ENCODE results near the gene CDNF.

CDNF gene

GRCh38 chr10:14774797-14775196, 63.0 kb downstream of the CDNF start, which contains the start of gene FAM107B:
FAM107B (minus strand) TSS chr10:14774897; CDS start chr10:14774663, 234 bp downstream.
- TF ChIP-seq FOXP2 (optimal IDR thresholded peaks at IDR 0.05; ENCODE audit: borderline replicate concordance, extremely low read depth, extremely low read length, insufficient read depth) (no peak), POLR2AphosphoS5 (IDR thresholded peaks at IDR 0.05; ENCODE audit: low read depth, low read length) (no peak), SIN3A (IDR thresholded peaks at IDR 0.05; ENCODE audit: borderline replicate concordance, insufficient read depth, low read length) (no peak), TAF1 (IDR thresholded peaks at IDR 0.05; ENCODE audit: borderline replicate concordance, insufficient read depth, low read length) (no peak), REST (IDR thresholded peaks at IDR 0.05; ENCODE audit: insufficient read depth in 1 of 2, low read depth in 2 of 2, low read length in 2 of 2) (no peak)

GRCh38 chr10:14774214-14774580, 63.6 kb downstream of the CDNF start:
- TF ChIP-seq SIN3A (IDR thresholded peaks at IDR 0.05; ENCODE audit: borderline replicate concordance, insufficient read depth, low read length) (no peak), FOXP2 (optimal IDR thresholded peaks at IDR 0.05; ENCODE audit: borderline replicate concordance, extremely low read depth, extremely low read length, insufficient read depth) (no peak), REST (IDR thresholded peaks at IDR 0.05; ENCODE audit: insufficient read depth in 1 of 2, low read depth in 2 of 2, low read length in 2 of 2) (no peak), TAF1 (IDR thresholded peaks at IDR 0.05; ENCODE audit: borderline replicate concordance, insufficient read depth, low read length) (no peak), POLR2AphosphoS5 (IDR thresholded peaks at IDR 0.05; ENCODE audit: low read depth, low read length) (no peak)

GRCh38 chr10:14773551-14774213, 64.2 kb downstream of the CDNF start:
- no peak for TF ChIP-seq FOXP2 (optimal IDR thresholded peaks at IDR 0.05; ENCODE audit: borderline replicate concordance, extremely low read depth, extremely low read length, insufficient read depth)
- TF ChIP-seq SIN3A (IDR thresholded peaks at IDR 0.05; ENCODE audit: borderline replicate concordance, insufficient read depth, low read length), result no peak
- no peak for TF ChIP-seq REST (IDR thresholded peaks at IDR 0.05; ENCODE audit: insufficient read depth in 1 of 2, low read depth in 2 of 2, low read length in 2 of 2)
- TF ChIP-seq POLR2AphosphoS5 (IDR thresholded peaks at IDR 0.05; ENCODE audit: low read depth, low read length), result no peak
- no peak for TF ChIP-seq TAF1 (IDR thresholded peaks at IDR 0.05; ENCODE audit: borderline replicate concordance, insufficient read depth, low read length)

- TF ChIP-seq TAF1 (IDR thresholded peaks at IDR 0.05; ENCODE audit: borderline replicate concordance, insufficient read depth, low read length) (no peak), FOXP2 (optimal IDR thresholded peaks at IDR 0.05; ENCODE audit: borderline replicate concordance, extremely low read depth, extremely low read length, insufficient read depth) (no peak), POLR2AphosphoS5 (IDR thresholded peaks at IDR 0.05; ENCODE audit: low read depth, low read length) (no peak), SIN3A (IDR thresholded peaks at IDR 0.05; ENCODE audit: borderline replicate concordance, insufficient read depth, low read length) (no peak), REST (IDR thresholded peaks at IDR 0.05; ENCODE audit: insufficient read depth in 1 of 2, low read depth in 2 of 2, low read length in 2 of 2) (no peak)
Measured at GRCh38 chr10:14772399-14772798, 65.4 kb downstream of the CDNF start.

Data from PFSK-1 (cell line).